HG03342 (cell line): ENCODE measurements around the gene MRPL40.
A peak's percentile ranks its signal among the peaks of the same experiment; 100 is the strongest.

ENCODE experiments used
- ATAC-seq: cut with Tn5 transposase; IDR thresholded peaks from one replicate; pipeline ENCODE4 v1.9.1; 2021; ENCODE audit warnings: mild to moderate bottlenecking, moderate library complexity; ENCODE audit not compliant: unreplicated experiment

Gene MRPL40

GRCh38 chr22:19406281-19406811 lies 26.0 kb upstream of the MRPL40 start:
- ATAC-seq: no peak

- ATAC-seq: no peak
Observed at GRCh38 chr22:19406846-19407245, 25.5 kb upstream of the MRPL40 start.

GRCh38 chr22:19407649-19408606 lies 24.4 kb upstream of the MRPL40 start:
- no peak for ATAC-seq

GRCh38 chr22:19410941-19411689 lies 21.2 kb upstream of the MRPL40 start:
- no peak for ATAC-seq

- ATAC-seq: no peak
Observed at GRCh38 chr22:19411690-19412045, 20.7 kb upstream of the MRPL40 start.

- no peak for ATAC-seq
Observed at GRCh38 chr22:19412478-19412877, 19.9 kb upstream of the MRPL40 start.

- ATAC-seq: no peak
Observed at GRCh38 chr22:19412923-19413322, 19.4 kb upstream of the MRPL40 start.

- ATAC-seq: no peak
Observed at GRCh38 chr22:19419086-19419463, 13.3 kb upstream of the MRPL40 start.

GRCh38 chr22:19419464-19420178 lies 12.7 kb upstream of the MRPL40 start:
- ATAC-seq: peak; percentile 61

- no peak for ATAC-seq
Observed at GRCh38 chr22:19420321-19420720, 12.0 kb upstream of the MRPL40 start.

GRCh38 chr22:19422440-19423301 lies 9.7 kb upstream of the MRPL40 start:
- no peak for ATAC-seq

GRCh38 chr22:19424186-19424500 lies 8.2 kb upstream of the MRPL40 start:
- ATAC-seq: no peak

GRCh38 chr22:19429950-19430889 lies 2.1 kb upstream of the MRPL40 start:
- ATAC-seq: no peak

- ATAC-seq: peak; percentile 5
Observed at GRCh38 chr22:19430890-19431541, 1.3 kb upstream of the MRPL40 start.

GRCh38 chr22:19431649-19432132 lies 654 bp upstream of the MRPL40 start, which contains the start of gene HIRA:
HIRA (minus strand) TSS chr22:19431733; CDS start chr22:19431476, 257 bp downstream.
- ATAC-seq: peak; percentile 33

GRCh38 chr22:19434401-19434800 lies 2.1 kb downstream of the MRPL40 start:
- ATAC-seq: no peak

- ATAC-seq: no peak
Observed at GRCh38 chr22:19434829-19435580, 2.7 kb downstream of the MRPL40 start.
